ENCODE measurements around the gene FMNL2. TPM values are rescaled to one million over a fixed set of nuclear protein-coding genes. Genes with fewer than 3 reads are reported as not detected.

The FMNL2 gene
- total and polyA plus RNA-seq, 2 of the 4 experiments (the other 2 are of a cell fraction) = 10.9 to 11.4 TPM

DNA sequence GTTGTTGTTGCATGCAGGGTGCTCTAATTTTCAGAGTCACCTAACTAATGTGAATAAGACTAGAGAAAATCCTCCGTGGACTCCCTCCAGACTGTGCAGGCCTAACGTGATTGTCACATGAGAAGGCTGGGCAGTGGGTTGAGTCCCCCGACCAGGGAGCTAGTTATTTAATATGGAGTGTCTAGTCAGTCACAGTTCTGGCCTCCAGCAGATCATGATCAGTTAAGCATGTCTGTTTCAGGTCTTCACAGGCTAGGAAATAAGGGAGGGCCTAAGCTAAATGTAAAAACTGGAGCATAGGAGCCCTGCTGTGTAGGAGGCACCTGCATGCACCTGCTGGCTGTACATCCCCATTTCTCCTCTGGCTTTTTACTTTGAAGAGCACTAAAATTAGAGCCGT, 295.5 kb downstream of the FMNL2 start:
- Histone ChIP-seq H4K5ac (ENCODE audit: low read depth, low read length) (no peak overlapping the region), H2BK20ac (ENCODE audit: low read depth, low read length) (no peak overlapping the region), H2AK5ac (ENCODE audit: low read depth, low read length) (no peak overlapping the region), H3K79me1 (ENCODE audit: low read depth in 1 of 2, low read length in 2 of 2) (no peaks in the 10 kb centered on the region), H2AFZ (replicated peaks; ENCODE audit: low read length, poor library complexity) (no peak overlapping the region), H4K20me1 (ENCODE audit: insufficient read depth, low read length) (no peaks in the 10 kb centered on the region), H3K23ac (ENCODE audit: low read depth, low read length) (no peak overlapping the region), H2BK15ac (ENCODE audit: low read depth, low read length) (no peak overlapping the region), H3K9me1 (ENCODE audit: insufficient read depth, low read length) (no peaks in the 10 kb centered on the region), H2BK5ac (ENCODE audit: low read depth, low read length, poor library complexity, severe bottlenecking) (no peak overlapping the region), H3K14ac (replicated peaks; ENCODE audit: low read depth, low read length) (no peak overlapping the region), H3K27me3 (ENCODE audit: control insufficient read depth, insufficient read depth, low read length) (no peaks in the 10 kb centered on the region), H3K36me3 (ENCODE audit: control insufficient read depth, insufficient read depth, low read length) (peaks cover 7% of the 10 kb centered on the region), H3K9me3 (ENCODE audit: control insufficient read depth, insufficient read depth, low read length) (no peaks in the 10 kb centered on the region), H3K4me2 (ENCODE audit: low read depth, low read length) (no peak overlapping the region), H2BK120ac (ENCODE audit: low read depth, low read length) (no peak overlapping the region), H3K4ac (ENCODE audit: low read depth, low read length) (no peak overlapping the region), H3K27ac (ENCODE audit: insufficient read depth, low read length) (no peak overlapping the region), H2AK9ac (replicated peaks; ENCODE audit: low read depth, low read length, poor library complexity) (no peak overlapping the region), H3K4me3 (ENCODE audit: insufficient read depth, low read depth, low read length) (no peak overlapping the region), H3K4me1 (ENCODE audit: control insufficient read depth, insufficient read depth, low read length) (no peaks in the 10 kb centered on the region), H3K18ac (ENCODE audit: low read depth, low read length) (no peak overlapping the region), H4K8ac (ENCODE audit: low read depth in 2 of 2, low read length in 2 of 2) (no peak overlapping the region), H3K9ac (ENCODE audit: low read depth, low read length) (no peak overlapping the region), H3K56ac (ENCODE audit: extremely low read depth, insufficient read depth, low read length) (no peak overlapping the region), H4K91ac (ENCODE audit: insufficient read depth, low read depth, low read length) (no peak overlapping the region)
- ATAC-seq (ENCODE audit: low read depth) (no peak), DNase-seq (no peak)
- intact Hi-C loops (cut with micrococcal nuclease) (no loop called here), in situ Hi-C loops (cut with MboI; ENCODE audit: low sequenced_read_pairs) (loop anchor here (10.0 kb wide), 1 partner anchor 596 kb away; no protein-coding TSS in a partner anchor), dilution Hi-C loops (cut with HindIII; ENCODE audit: low sequenced_read_pairs, unreplicated experiment) (loop anchor here (25.0 kb wide), 1 partner anchor 443 kb away; the partner anchor contains the start of gene STAM2)
- ChIA-PET POLR2A (ENCODE audit: unreplicated experiment) (no interaction called here), CTCF (no interaction called here)
- TF ChIP-seq SMC3 (IDR thresholded peaks at IDR 0.05; ENCODE audit: low read depth, low read length) (no peak), CHD1 (IDR thresholded peaks at IDR 0.05; ENCODE audit: low read depth, low read length) (no peak), MAZ (IDR thresholded peaks at IDR 0.05; ENCODE audit: borderline replicate concordance, low read depth, low read length) (no peak), RFX5 (IDR thresholded peaks at IDR 0.05; ENCODE audit: low read depth, low read length) (no peak), NFE2L2 (IDR thresholded peaks at IDR 0.05; ENCODE audit: low read depth, low read length) (no peak), USF2 (IDR thresholded peaks at IDR 0.05; ENCODE audit: low read depth, low read length) (no peak), CEBPB (IDR thresholded peaks at IDR 0.05; ENCODE audit: low read depth, low read length) (no peak), RAD21 (IDR thresholded peaks at IDR 0.05; ENCODE audit: low read length) (no peak), POLR2A (IDR thresholded peaks at IDR 0.05; ENCODE audit: low read depth, low read length) (no peak), FOS (IDR thresholded peaks at IDR 0.05; ENCODE audit: low read depth, low read length) (no peak), RCOR1 (IDR thresholded peaks at IDR 0.05; ENCODE audit: insufficient replicate concordance, low read length) (no peak), BHLHE40 (IDR thresholded peaks at IDR 0.05; ENCODE audit: low read depth, low read length) (no peak), MXI1 (IDR thresholded peaks at IDR 0.05; ENCODE audit: borderline replicate concordance, low read depth, low read length) (no peak), MAFK (IDR thresholded peaks at IDR 0.05; ENCODE audit: low read depth, low read length) (no peak), ELK1 (IDR thresholded peaks at IDR 0.05; ENCODE audit: borderline replicate concordance, low read depth, low read length) (no peak)
- TF ChIP-seq, protein P1, sequence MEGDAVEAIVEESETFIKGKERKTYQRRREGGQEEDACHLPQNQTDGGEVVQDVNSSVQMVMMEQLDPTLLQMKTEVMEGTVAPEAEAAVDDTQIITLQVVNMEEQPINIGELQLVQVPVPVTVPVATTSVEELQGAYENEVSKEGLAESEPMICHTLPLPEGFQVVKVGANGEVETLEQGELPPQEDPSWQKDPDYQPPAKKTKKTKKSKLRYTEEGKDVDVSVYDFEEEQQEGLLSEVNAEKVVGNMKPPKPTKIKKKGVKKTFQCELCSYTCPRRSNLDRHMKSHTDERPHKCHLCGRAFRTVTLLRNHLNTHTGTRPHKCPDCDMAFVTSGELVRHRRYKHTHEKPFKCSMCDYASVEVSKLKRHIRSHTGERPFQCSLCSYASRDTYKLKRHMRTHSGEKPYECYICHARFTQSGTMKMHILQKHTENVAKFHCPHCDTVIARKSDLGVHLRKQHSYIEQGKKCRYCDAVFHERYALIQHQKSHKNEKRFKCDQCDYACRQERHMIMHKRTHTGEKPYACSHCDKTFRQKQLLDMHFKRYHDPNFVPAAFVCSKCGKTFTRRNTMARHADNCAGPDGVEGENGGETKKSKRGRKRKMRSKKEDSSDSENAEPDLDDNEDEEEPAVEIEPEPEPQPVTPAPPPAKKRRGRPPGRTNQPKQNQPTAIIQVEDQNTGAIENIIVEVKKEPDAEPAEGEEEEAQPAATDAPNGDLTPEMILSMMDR (conservative IDR thresholded peaks at IDR 0.05; ENCODE audit: low read depth, low read length) = no peak
- WGBS, 2 experiments (ENCODE audit: extremely low coverage in 2 of 2, insufficient read length in 1 of 2) = 100% methylated on average over 3 of the region's 4 CpGs; no CpG with 5 or more reads in 1 of the 2 experiments
- BruUV-seq (replicated peaks) = no TSS peak

All from IMR-90 (cell line).